ENCODE measurements around the gene GLRX. TPM values are rescaled to one million over a fixed set of nuclear protein-coding genes. Genes with fewer than 3 reads are reported as not detected.

Gene GLRX
- total and polyA plus RNA-seq, 2 of the 13 experiments (the other 11 are each of a cell fraction or from before 2014, with no cell fraction given): 63.8 to 499 TPM

GRCh38 chr5:95812074-95812471, 10.5 kb downstream of the GLRX start (continued):
- TF ChIP-seq, protein P1, sequence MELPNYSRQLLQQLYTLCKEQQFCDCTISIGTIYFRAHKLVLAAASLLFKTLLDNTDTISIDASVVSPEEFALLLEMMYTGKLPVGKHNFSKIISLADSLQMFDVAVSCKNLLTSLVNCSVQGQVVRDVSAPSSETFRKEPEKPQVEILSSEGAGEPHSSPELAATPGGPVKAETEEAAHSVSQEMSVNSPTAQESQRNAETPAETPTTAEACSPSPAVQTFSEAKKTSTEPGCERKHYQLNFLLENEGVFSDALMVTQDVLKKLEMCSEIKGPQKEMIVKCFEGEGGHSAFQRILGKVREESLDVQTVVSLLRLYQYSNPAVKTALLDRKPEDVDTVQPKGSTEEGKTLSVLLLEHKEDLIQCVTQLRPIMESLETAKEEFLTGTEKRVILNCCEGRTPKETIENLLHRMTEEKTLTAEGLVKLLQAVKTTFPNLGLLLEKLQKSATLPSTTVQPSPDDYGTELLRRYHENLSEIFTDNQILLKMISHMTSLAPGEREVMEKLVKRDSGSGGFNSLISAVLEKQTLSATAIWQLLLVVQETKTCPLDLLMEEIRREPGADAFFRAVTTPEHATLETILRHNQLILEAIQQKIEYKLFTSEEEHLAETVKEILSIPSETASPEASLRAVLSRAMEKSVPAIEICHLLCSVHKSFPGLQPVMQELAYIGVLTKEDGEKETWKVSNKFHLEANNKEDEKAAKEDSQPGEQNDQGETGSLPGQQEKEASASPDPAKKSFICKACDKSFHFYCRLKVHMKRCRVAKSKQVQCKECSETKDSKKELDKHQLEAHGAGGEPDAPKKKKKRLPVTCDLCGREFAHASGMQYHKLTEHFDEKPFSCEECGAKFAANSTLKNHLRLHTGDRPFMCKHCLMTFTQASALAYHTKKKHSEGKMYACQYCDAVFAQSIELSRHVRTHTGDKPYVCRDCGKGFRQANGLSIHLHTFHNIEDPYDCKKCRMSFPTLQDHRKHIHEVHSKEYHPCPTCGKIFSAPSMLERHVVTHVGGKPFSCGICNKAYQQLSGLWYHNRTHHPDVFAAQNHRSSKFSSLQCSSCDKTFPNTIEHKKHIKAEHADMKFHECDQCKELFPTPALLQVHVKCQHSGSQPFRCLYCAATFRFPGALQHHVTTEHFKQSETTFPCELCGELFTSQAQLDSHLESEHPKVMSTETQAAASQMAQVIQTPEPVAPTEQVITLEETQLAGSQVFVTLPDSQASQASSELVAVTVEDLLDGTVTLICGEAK (IDR thresholded peaks at IDR 0.05): no peak
- TF ChIP-seq, protein P1 (CRISPR knock-in tag; IDR thresholded peaks at IDR 0.05): no peak
- peak; percentile 69 for TF ChIP-seq KAT8 (CRISPR knock-in tag; IDR thresholded peaks at IDR 0.05)
- TF ChIP-seq, protein P2, sequence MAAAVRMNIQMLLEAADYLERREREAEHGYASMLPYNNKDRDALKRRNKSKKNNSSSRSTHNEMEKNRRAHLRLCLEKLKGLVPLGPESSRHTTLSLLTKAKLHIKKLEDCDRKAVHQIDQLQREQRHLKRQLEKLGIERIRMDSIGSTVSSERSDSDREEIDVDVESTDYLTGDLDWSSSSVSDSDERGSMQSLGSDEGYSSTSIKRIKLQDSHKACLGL (CRISPR knock-in tag; IDR thresholded peaks at IDR 0.05): no peak

Data from HepG2 (cell line).